HepG2 (cell line): ENCODE measurements around the gene ADRA2A. TPM values are rescaled to one million over a fixed set of nuclear protein-coding genes. Genes with fewer than 3 reads are reported as not detected.

ENCODE experiments used
- ATAC-seq: fragments of 200-7000 bp; cut with Tn5 transposase; 3 replicates; pipeline ENCODE4 v1.9.1; 2020; ENCODE audit warnings: mild to moderate bottlenecking, moderate library complexity
- BruUV-seq: library from RNA; stranded (reverse); fragments of 400-500 nt; replicated peaks from 2 replicates; lab custom pipeline; 2021; lab: Mats Ljungman, UMichigan
- CTCF ChIA-PET: fragments of 300-600 bp; formaldehyde crosslinking; extraction: SDS; loops from one replicate; lab custom pipeline; 2021; ENCODE audit warnings: low total read pairs, inconsistent platforms, low intra/inter-chr PET ratio; lab: Yijun Ruan, JAX
- POLR2A ChIA-PET: fragments of 350-600 bp; sonication (Branson Sonifier 250); formaldehyde crosslinking; loops from one replicate; lab custom pipeline; 2020; ENCODE audit warnings: antibody characterized with exemption, inconsistent platforms; lab: Yijun Ruan, JAX
- DNase-seq: peaks from one replicate; pipeline ENCODE4 v3.0.0-alpha.2; 2015; ENCODE audit warnings: low spot score
- FAIRE-seq: peaks from 3 replicates; lab custom pipeline; 2011; peaks lifted over from hg19 to GRCh38; lab: Jason Lieb, UNC
- H2AFZ ChIP-seq: one replicate; pipeline ENCODE4 v1.6.1; 2011; ENCODE audit warnings: low read length, inconsistent platforms
- H3K27ac ChIP-seq: fragments of 300-600 bp; 3 replicates; pipeline ENCODE4 v1.8.0; 2011; ENCODE audit warnings: mixed run types, mild to moderate bottlenecking, mixed read lengths, low read length, inconsistent platforms; ENCODE audit not compliant: insufficient read depth; ENCODE audit errors: extremely low read length
- H3K27me3 ChIP-seq, 2 experiments: fragments of 200-600 bp in 1 of 2; 2 replicates in 1 of 2; 3 replicates in 1 of 2; pipeline versions ENCODE4 v1.6.0 to v1.8.0; 2011; ENCODE audit warnings: low read length in 2 of 2, mild to moderate bottlenecking in 2 of 2, moderate library complexity in 2 of 2, inconsistent platforms in 1 of 2; ENCODE audit not compliant: insufficient read depth in 2 of 2, control insufficient read depth in 1 of 2
- H3K36me3 ChIP-seq, 2 experiments: fragments of 200-600 bp in 1 of 2; replicated peaks in 1 of 2; 2 replicates in 1 of 2; 3 replicates in 1 of 2; pipeline versions ENCODE4 v1.5.1 to v1.8.0; 2011; ENCODE audit warnings: low read length in 2 of 2, inconsistent platforms in 1 of 2; ENCODE audit not compliant: insufficient read depth in 2 of 2, control insufficient read depth in 1 of 2
- H3K4me1 ChIP-seq: 2 replicates; pipeline ENCODE4 v1.5.1; 2012; ENCODE audit warnings: low read length, inconsistent platforms; ENCODE audit not compliant: insufficient read depth
- H3K4me2 ChIP-seq: 2 replicates; pipeline ENCODE4 v1.6.0; 2011; ENCODE audit warnings: low read depth, low read length, inconsistent platforms
- H3K4me3 ChIP-seq, 3 experiments: fragments of 200-600 bp in 1 of 3; sonication (generic), shearing (Covaris generic) in 1 of 3; replicated peaks in 1 of 3; 2 replicates each; pipeline ENCODE4 v1.5.1; 2011 to 2016; ENCODE audit warnings: low read length in 3 of 3, inconsistent platforms in 2 of 3, low read depth in 2 of 3, mild to moderate bottlenecking in 2 of 3, control low read depth in 1 of 3, mixed read lengths in 1 of 3; ENCODE audit not compliant: insufficient read depth in 1 of 3
- H3K79me2 ChIP-seq: one replicate; pipeline ENCODE4 v1.6.1; 2011; ENCODE audit warnings: low read length, inconsistent platforms; ENCODE audit not compliant: insufficient read depth
- H3K9ac ChIP-seq: 2 replicates; pipeline ENCODE4 v1.6.0; 2011; ENCODE audit warnings: mild to moderate bottlenecking, low read depth, low read length, inconsistent platforms; ENCODE audit not compliant: insufficient read depth
- H3K9me3 ChIP-seq: 2 replicates; pipeline ENCODE4 v1.5.1; 2012; ENCODE audit warnings: mild to moderate bottlenecking, low read length
- H4K20me1 ChIP-seq: 2 replicates; pipeline ENCODE4 v1.6.0; 2011; ENCODE audit warnings: inconsistent platforms, mild to moderate bottlenecking, low read length, moderate library complexity; ENCODE audit not compliant: insufficient read depth
- GRHL1 ChIP-seq: sonication (generic); formaldehyde crosslinking; conservative IDR thresholded peaks from 2 replicates; pipeline ENCODE4 v1.8.0; 2022; ENCODE audit warnings: missing genetic modification reagents
- MAFF ChIP-seq: IDR thresholded peaks from 2 replicates; pipeline ENCODE4 v1.6.1; 2011; ENCODE audit warnings: low read depth, low read length, improper control_type of control experiment
- MAFK ChIP-seq, 2 experiments: IDR thresholded peaks in 1 of 2; conservative IDR thresholded peaks in 1 of 2; 2 replicates each; pipeline ENCODE4 v1.6.1; 2011; ENCODE audit warnings: improper control_type of control experiment in 2 of 2, low read length in 2 of 2
- ZHX2 ChIP-seq, 2 experiments: sonication (generic) in 1 of 2; formaldehyde crosslinking in 1 of 2; IDR thresholded peaks; 2 replicates each; pipeline versions ENCODE4 v1.6.1 to v1.9.0; 2014 to 2022; ENCODE audit warnings: antibody characterized with exemption in 1 of 2, borderline replicate concordance in 1 of 2, inconsistent platforms in 1 of 2, low read depth in 1 of 2, missing genetic modification reagents in 1 of 2
- WGBS: methylation state at CpG from one replicate; pipeline ENCODE4 v1.1.6; 2017; ENCODE audit warnings: low lambda C conversion rate; 5-methylcytosine and 5-hydroxymethylcytosine counted together
- in situ Hi-C: cut with HindIII; loops from 2 replicates; pipeline ENCODE4 v1.10.0; 2017; ENCODE audit warnings: low pct_unique_long_range_greater_than_20kb; ENCODE audit not compliant: extremely low pct_ligation_motif_present
- intact Hi-C: fragments of 100-400 bp; cut with micrococcal nuclease; formaldehyde crosslinking; loops from one replicate; pipeline ENCODE4 v1.10.0; 2022; ENCODE audit not compliant: unreplicated experiment
- polyA plus RNA-seq, 8 experiments: library from polyadenylated mRNA; depleted of rRNA in 3 of 8; stranded (reverse) in 7 of 8; unstranded in 1 of 8; fragments of >200 nt; fragmentation: Illumina TruSeq in 4 of 8; extraction: Trizol in 4 of 8; gene quantifications; 2 replicates each; pipeline versions ENCODE4 v1.2.1 to v1.2.3, GENCODE V29; 2011 to 2016; ENCODE audit warnings: low read depth in 4 of 8, missing spikeins in 1 of 8, mixed read lengths in 1 of 8; ENCODE audit not compliant: insufficient read depth in 1 of 8
- total RNA-seq, 5 experiments: library from RNA; depleted of rRNA; stranded (reverse); fragments of >200 nt; fragmentation: Illumina TruSeq; extraction: Trizol; gene quantifications; 2 replicates each; pipeline ENCODE4 v1.2.3, GENCODE V29; 2016; ENCODE audit warnings: low read depth in 1 of 5

The ADRA2A gene
- total and polyA plus RNA-seq, 2 of the 13 experiments (the other 11 are each of a cell fraction or from before 2014, with no cell fraction given), result 0.01 TPM; not detected in 1

GRCh38 chr10:111030042-111030750 is 46.6 kb upstream of the ADRA2A start:
- no peaks in the 10 kb centered on the region for H3K27me3 ChIP-seq
- H3K4me3 ChIP-seq, result no peak overlapping the region
- no peaks in the 10 kb centered on the region for H3K79me2 ChIP-seq
- H3K4me2 ChIP-seq, result no peak overlapping the region
- no peak overlapping the region for H3K27ac ChIP-seq
- no peak overlapping the region for H3K9ac ChIP-seq
- DNase-seq (no peak), FAIRE-seq (no peak), ATAC-seq (no peak; the same call in 2 of the 3 replicates)
- in situ Hi-C loops, result no loop called here
- no peaks in the 10 kb centered on the region for H3K36me3 ChIP-seq
- no peaks in the 10 kb centered on the region for H4K20me1 ChIP-seq
- 91% methylated on average over 9 of the region's 9 CpGs for whole genome bisulfite sequencing
- TF ChIP-seq MAFK (conservative IDR thresholded peaks at IDR 0.05 in 1 of 2, IDR thresholded peaks at IDR 0.05 in 1 of 2; ENCODE audit: low read length in 2 of 2) (peak in 1 of 2 experiments; percentile 37; a peak in 2 of 4 replicates), GRHL1 (CRISPR knock-in tag) (no peak), ZHX2 (IDR thresholded peaks at IDR 0.05; ENCODE audit: low read depth) (no peak), ZHX2 (CRISPR knock-in tag; IDR thresholded peaks at IDR 0.05; ENCODE audit: borderline replicate concordance) (no peak), MAFF (0 out of 2 replicates have a peak, but pooled peaks have one; percentile 28)
- no peak overlapping the region for H2AFZ ChIP-seq
- intact Hi-C loops, result no loop called here
- no TSS peak for BruUV-seq
- ChIA-PET CTCF (no interaction called here), POLR2A (no interaction called here)
- peaks cover 8% of the 10 kb centered on the region; the same call in 1 of the 2 replicates for H3K9me3 ChIP-seq
- H3K4me1 ChIP-seq, result no peaks in the 10 kb centered on the region
